ENCODE data around the gene CCDC182.

Gene CCDC182

DNA sequence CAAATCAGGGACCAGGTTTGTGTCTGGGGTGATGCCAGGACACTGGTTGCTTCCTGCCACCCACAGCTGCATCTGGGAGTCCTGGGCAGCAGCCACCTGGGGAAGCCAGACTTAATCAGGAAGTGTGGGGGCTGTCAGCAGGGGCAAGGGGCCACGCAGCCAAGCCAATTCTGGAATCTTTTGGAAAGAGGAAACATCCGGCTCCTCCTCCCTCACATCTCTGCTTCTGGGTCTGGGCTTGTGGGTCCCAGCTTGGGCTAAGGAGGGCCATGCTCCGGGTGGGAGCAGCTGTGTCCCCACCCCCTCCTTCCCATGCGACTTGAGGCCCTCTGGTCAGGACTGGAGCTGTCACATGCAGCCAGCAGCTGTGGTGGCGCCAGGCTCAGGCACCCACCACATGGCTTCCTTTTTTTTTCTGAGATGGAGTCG is 37.0 kb upstream of the CCDC182 start:
- peaks cover 17% of the 10 kb centered on the region for H3K4me1 ChIP-seq (ENCODE audit: insufficient read depth, insufficient read length)
- no peak for DNase-seq (ENCODE audit: low read depth, low spot score)

GRCh38 chr17:57781386-57782061 is 36.4 kb upstream of the CCDC182 start:
- TF ChIP-seq SUZ12 (IDR thresholded peaks at IDR 0.05; ENCODE audit: extremely low read depth, insufficient read depth, insufficient read length) (no peak), ZNF274 (IDR thresholded peaks at IDR 0.05; ENCODE audit: low read depth, low read length) (no peak), YY1 (IDR thresholded peaks at IDR 0.05; ENCODE audit: insufficient read depth, insufficient read length) (no peak)
- Histone ChIP-seq H3K36me3 (ENCODE audit: insufficient read depth, insufficient read length, low read length) (no peaks in the 10 kb centered on the region), H3K9me3 (ENCODE audit: insufficient read depth, low read length) (no peaks in the 10 kb centered on the region), H3K4me3 (ENCODE audit: insufficient read length, low read depth) (no peak overlapping the region), H3K9ac (ENCODE audit: insufficient read length, low read depth) (no peak overlapping the region), H3K4me1 (ENCODE audit: insufficient read depth, insufficient read length) (peaks cover 17% of the 10 kb centered on the region), H3K27me3 (ENCODE audit: insufficient read depth, insufficient read length) (peaks cover 9% of the 10 kb centered on the region)
- no peak for DNase-seq (ENCODE audit: low read depth, low spot score)

More for the DNA sequence above, 37.0 kb upstream of the CCDC182 start:
- Histone ChIP-seq H3K9ac (ENCODE audit: insufficient read length, low read depth) (no peak overlapping the region), H3K4me3 (ENCODE audit: insufficient read length, low read depth) (no peak overlapping the region), H3K9me3 (ENCODE audit: insufficient read depth, low read length) (no peaks in the 10 kb centered on the region), H3K36me3 (ENCODE audit: insufficient read depth, insufficient read length, low read length) (no peaks in the 10 kb centered on the region), H3K27me3 (ENCODE audit: insufficient read depth, insufficient read length) (peaks cover 9% of the 10 kb centered on the region)
- TF ChIP-seq ZNF274 (IDR thresholded peaks at IDR 0.05; ENCODE audit: low read depth, low read length) (no peak), SUZ12 (IDR thresholded peaks at IDR 0.05; ENCODE audit: extremely low read depth, insufficient read depth, insufficient read length) (no peak), YY1 (IDR thresholded peaks at IDR 0.05; ENCODE audit: insufficient read depth, insufficient read length) (no peak)

GRCh38 chr17:57779706-57780105 is 34.6 kb upstream of the CCDC182 start:
- Histone ChIP-seq H3K36me3 (ENCODE audit: insufficient read depth, insufficient read length, low read length) (no peaks in the 10 kb centered on the region), H3K9ac (ENCODE audit: insufficient read length, low read depth) (no peak overlapping the region), H3K4me1 (ENCODE audit: insufficient read depth, insufficient read length) (peaks cover 17% of the 10 kb centered on the region), H3K27me3 (ENCODE audit: insufficient read depth, insufficient read length) (peaks cover 5% of the 10 kb centered on the region), H3K9me3 (ENCODE audit: insufficient read depth, low read length) (no peaks in the 10 kb centered on the region), H3K4me3 (ENCODE audit: insufficient read length, low read depth) (no peak overlapping the region)
- TF ChIP-seq SUZ12 (IDR thresholded peaks at IDR 0.05; ENCODE audit: extremely low read depth, insufficient read depth, insufficient read length): no peak
- no peak for TF ChIP-seq ZNF274 (IDR thresholded peaks at IDR 0.05; ENCODE audit: low read depth, low read length)
- TF ChIP-seq YY1 (IDR thresholded peaks at IDR 0.05; ENCODE audit: insufficient read depth, insufficient read length): no peak
- no peak for DNase-seq (ENCODE audit: low read depth, low spot score)

GRCh38 chr17:57778306-57778705 is 33.2 kb upstream of the CCDC182 start:
- no peaks in the 10 kb centered on the region for H3K27me3 ChIP-seq (ENCODE audit: insufficient read depth, insufficient read length)
- H3K36me3 ChIP-seq (ENCODE audit: insufficient read depth, insufficient read length, low read length): no peaks in the 10 kb centered on the region
- H3K9me3 ChIP-seq (ENCODE audit: insufficient read depth, low read length): no peaks in the 10 kb centered on the region
- TF ChIP-seq ZNF274 (IDR thresholded peaks at IDR 0.05; ENCODE audit: low read depth, low read length): no peak
- no peak for TF ChIP-seq SUZ12 (IDR thresholded peaks at IDR 0.05; ENCODE audit: extremely low read depth, insufficient read depth, insufficient read length)
- no peak for TF ChIP-seq YY1 (IDR thresholded peaks at IDR 0.05; ENCODE audit: insufficient read depth, insufficient read length)
- H3K4me3 ChIP-seq (ENCODE audit: insufficient read length, low read depth): no peak overlapping the region
- peaks cover 10% of the 10 kb centered on the region for H3K4me1 ChIP-seq (ENCODE audit: insufficient read depth, insufficient read length)
- no peak for DNase-seq (ENCODE audit: low read depth, low spot score)
- H3K9ac ChIP-seq (ENCODE audit: insufficient read length, low read depth): no peak overlapping the region

- Histone ChIP-seq H3K9ac (ENCODE audit: insufficient read length, low read depth) (no peak overlapping the region), H3K9me3 (ENCODE audit: insufficient read depth, low read length) (no peaks in the 10 kb centered on the region), H3K27me3 (ENCODE audit: insufficient read depth, insufficient read length) (no peaks in the 10 kb centered on the region), H3K4me1 (ENCODE audit: insufficient read depth, insufficient read length) (no peaks in the 10 kb centered on the region), H3K36me3 (ENCODE audit: insufficient read depth, insufficient read length, low read length) (no peaks in the 10 kb centered on the region), H3K4me3 (ENCODE audit: insufficient read length, low read depth) (no peak overlapping the region)
- DNase-seq (ENCODE audit: low read depth, low spot score): no peak
- TF ChIP-seq ZNF274 (IDR thresholded peaks at IDR 0.05; ENCODE audit: low read depth, low read length) (no peak), SUZ12 (IDR thresholded peaks at IDR 0.05; ENCODE audit: extremely low read depth, insufficient read depth, insufficient read length) (no peak), YY1 (IDR thresholded peaks at IDR 0.05; ENCODE audit: insufficient read depth, insufficient read length) (no peak)
Measured at GRCh38 chr17:57776366-57776765, 31.3 kb upstream of the CCDC182 start.

GRCh38 chr17:57774872-57775271 is 29.8 kb upstream of the CCDC182 start:
- H3K9ac ChIP-seq (ENCODE audit: insufficient read length, low read depth): no peak overlapping the region
- no peak overlapping the region for H3K4me3 ChIP-seq (ENCODE audit: insufficient read length, low read depth)
- no peaks in the 10 kb centered on the region for H3K36me3 ChIP-seq (ENCODE audit: insufficient read depth, insufficient read length, low read length)
- no peak for DNase-seq (ENCODE audit: low read depth, low spot score)
- TF ChIP-seq ZNF274 (IDR thresholded peaks at IDR 0.05; ENCODE audit: low read depth, low read length) (no peak), YY1 (IDR thresholded peaks at IDR 0.05; ENCODE audit: insufficient read depth, insufficient read length) (no peak), SUZ12 (IDR thresholded peaks at IDR 0.05; ENCODE audit: extremely low read depth, insufficient read depth, insufficient read length) (no peak)
- H3K27me3 ChIP-seq (ENCODE audit: insufficient read depth, insufficient read length): no peaks in the 10 kb centered on the region
- no peaks in the 10 kb centered on the region for H3K9me3 ChIP-seq (ENCODE audit: insufficient read depth, low read length)
- no peaks in the 10 kb centered on the region for H3K4me1 ChIP-seq (ENCODE audit: insufficient read depth, insufficient read length)

- Histone ChIP-seq H3K4me1 (ENCODE audit: insufficient read depth, insufficient read length) (no peaks in the 10 kb centered on the region), H3K36me3 (ENCODE audit: insufficient read depth, insufficient read length, low read length) (no peaks in the 10 kb centered on the region), H3K9ac (ENCODE audit: insufficient read length, low read depth) (no peak overlapping the region), H3K9me3 (ENCODE audit: insufficient read depth, low read length) (no peaks in the 10 kb centered on the region), H3K27me3 (ENCODE audit: insufficient read depth, insufficient read length) (no peaks in the 10 kb centered on the region), H3K4me3 (ENCODE audit: insufficient read length, low read depth) (no peak overlapping the region)
- TF ChIP-seq ZNF274 (IDR thresholded peaks at IDR 0.05; ENCODE audit: low read depth, low read length) (no peak), YY1 (IDR thresholded peaks at IDR 0.05; ENCODE audit: insufficient read depth, insufficient read length) (no peak), SUZ12 (IDR thresholded peaks at IDR 0.05; ENCODE audit: extremely low read depth, insufficient read depth, insufficient read length) (no peak)
- DNase-seq (ENCODE audit: low read depth, low spot score): no peak
Measured at GRCh38 chr17:57773557-57773956, 28.5 kb upstream of the CCDC182 start.

Data from NT2/D1 (cell line).